Fibroblast of the aortic adventitia (primary cell): ENCODE results near the gene LENG8. TPM values are rescaled to one million over a fixed set of nuclear protein-coding genes. Genes with fewer than 3 reads are reported as not detected.

Source experiments
- DNase-seq: peaks from one replicate; pipeline ENCODE4 v3.0.0-alpha.2; 2010; ENCODE audit warnings: low read depth
- H3K4me3 ChIP-seq: 2 replicates; pipeline ENCODE4 v1.5.1; 2011; ENCODE audit warnings: low read depth, mild to moderate bottlenecking, control low read depth, low read length, moderate library complexity
- total RNA-seq: library from RNA; depleted of rRNA; stranded (reverse); fragments of >200 nt; gene quantifications from 2 replicates; pipeline ENCODE4 v1.2.3, GENCODE V29; 2012; ENCODE audit warnings: low replicate concordance
- TF ChIP-seq, protein P1 (sequence below): IDR thresholded peaks from 2 replicates; pipeline ENCODE4 v1.5.1; 2011; ENCODE audit warnings: mild to moderate bottlenecking, low read length, control low read depth, inconsistent platforms; ENCODE audit not compliant: insufficient read depth

The LENG8 gene
- total RNA-seq, 1 donor: 41.7 TPM

DNA sequence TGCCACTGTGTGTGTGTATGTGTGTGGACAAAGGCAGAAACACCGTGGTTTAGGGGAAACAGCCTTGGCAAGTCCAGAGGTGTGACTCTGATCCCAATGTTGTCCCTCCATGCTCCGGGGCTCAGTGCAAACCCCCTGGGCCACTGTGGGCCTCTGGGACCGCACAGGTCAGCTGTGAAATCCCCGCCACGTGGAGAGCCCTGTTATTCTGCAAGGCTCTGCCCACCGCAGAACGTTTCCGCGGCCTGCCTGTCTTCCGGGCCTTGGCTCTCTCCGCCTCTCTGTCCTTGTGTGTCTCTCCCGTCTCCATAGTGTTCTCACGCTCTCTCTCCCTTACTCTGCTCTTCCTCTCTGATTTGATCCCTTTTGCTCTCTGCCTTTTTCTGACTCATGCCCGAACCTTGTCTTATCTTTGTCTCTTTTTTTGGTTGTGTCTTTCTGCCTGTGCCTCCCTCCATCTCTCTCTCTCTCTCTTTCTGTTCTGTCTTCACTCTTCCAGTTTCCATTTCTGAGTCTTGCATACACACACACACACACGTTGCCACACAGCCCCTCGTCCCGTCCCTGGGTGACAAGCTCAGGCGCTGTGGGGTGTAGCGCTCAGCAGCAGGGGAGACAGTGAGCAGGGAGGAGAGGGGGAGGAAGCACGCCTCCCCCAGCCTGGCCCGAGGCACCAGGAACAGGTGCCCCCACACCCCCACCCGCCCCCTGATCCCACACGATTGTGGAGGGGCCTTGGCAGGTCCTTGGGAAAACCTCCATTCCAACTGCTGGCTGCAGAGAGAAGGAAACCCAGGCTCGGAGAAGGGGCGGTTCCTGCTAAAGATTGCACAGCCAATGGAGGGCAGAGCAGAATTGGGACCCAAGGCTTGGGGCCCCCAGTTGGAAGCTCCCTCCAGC is 30.7 kb upstream of the LENG8 start:
- TF ChIP-seq, protein P1, sequence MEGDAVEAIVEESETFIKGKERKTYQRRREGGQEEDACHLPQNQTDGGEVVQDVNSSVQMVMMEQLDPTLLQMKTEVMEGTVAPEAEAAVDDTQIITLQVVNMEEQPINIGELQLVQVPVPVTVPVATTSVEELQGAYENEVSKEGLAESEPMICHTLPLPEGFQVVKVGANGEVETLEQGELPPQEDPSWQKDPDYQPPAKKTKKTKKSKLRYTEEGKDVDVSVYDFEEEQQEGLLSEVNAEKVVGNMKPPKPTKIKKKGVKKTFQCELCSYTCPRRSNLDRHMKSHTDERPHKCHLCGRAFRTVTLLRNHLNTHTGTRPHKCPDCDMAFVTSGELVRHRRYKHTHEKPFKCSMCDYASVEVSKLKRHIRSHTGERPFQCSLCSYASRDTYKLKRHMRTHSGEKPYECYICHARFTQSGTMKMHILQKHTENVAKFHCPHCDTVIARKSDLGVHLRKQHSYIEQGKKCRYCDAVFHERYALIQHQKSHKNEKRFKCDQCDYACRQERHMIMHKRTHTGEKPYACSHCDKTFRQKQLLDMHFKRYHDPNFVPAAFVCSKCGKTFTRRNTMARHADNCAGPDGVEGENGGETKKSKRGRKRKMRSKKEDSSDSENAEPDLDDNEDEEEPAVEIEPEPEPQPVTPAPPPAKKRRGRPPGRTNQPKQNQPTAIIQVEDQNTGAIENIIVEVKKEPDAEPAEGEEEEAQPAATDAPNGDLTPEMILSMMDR: no peak
- no peak overlapping the region for H3K4me3 ChIP-seq
- DNase-seq: no peak

DNA sequence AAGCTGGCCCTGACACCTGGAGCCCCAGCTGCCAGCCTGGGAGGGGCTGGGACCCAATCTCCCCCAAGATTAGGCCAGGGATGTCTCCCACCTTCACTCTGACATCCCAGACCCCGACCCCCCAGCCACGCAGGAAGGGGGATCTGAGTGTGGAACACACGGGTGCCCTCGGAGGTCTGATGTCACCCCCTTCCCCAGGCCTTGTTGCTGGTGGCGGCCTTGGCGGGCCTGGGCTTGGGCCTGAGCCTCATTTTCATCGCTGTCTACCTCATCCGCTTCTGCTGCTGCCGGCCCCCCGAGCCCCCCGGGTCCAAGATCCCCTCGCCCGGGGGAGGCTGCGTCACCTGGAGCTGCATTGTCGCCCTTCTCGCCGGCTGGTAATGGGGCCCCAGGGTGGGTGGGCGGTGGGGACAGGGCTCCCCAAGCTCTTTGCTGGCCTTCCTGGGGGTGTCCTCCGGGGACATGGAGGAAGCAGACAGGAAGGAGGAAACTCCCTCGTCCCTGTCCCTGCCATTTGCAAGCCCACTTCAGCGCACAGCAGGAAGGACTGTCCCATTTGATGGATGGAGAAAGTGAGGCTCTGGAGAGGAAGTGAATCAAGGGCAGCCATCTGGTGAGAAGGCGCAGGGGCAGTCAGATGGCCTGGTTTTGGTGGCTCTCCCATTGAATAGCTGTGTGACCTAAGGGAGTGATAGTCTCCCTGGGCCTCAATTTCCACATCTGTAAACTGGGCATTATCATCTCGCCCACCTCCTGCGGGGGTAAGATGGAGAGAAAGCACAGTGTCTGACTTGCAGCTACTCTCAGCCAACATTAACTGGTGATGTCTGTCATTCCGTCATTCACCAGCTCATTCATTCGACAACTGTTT is 29.8 kb upstream of the LENG8 start:
- H3K4me3 ChIP-seq: no peak overlapping the region
- TF ChIP-seq, protein P1: no peak
- no peak for DNase-seq

DNA sequence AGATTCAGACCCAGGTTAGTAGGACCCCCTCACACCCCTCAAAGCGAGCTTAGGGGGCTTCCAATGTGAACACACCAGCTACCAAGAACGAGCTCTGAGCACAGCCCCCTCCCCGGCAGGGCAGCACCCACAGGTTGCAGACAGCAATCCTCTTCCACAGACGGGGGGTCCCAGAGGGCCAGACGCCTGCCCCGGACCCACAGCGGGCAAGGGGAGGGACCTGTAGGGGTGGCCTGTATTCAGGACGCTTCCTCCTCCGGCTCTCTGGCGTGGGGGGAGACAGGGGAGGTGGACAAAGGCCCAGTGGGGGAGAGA is 29.0 kb upstream of the LENG8 start:
- DNase-seq: no peak
- no peak overlapping the region for H3K4me3 ChIP-seq
- TF ChIP-seq, protein P1: no peak

DNA sequence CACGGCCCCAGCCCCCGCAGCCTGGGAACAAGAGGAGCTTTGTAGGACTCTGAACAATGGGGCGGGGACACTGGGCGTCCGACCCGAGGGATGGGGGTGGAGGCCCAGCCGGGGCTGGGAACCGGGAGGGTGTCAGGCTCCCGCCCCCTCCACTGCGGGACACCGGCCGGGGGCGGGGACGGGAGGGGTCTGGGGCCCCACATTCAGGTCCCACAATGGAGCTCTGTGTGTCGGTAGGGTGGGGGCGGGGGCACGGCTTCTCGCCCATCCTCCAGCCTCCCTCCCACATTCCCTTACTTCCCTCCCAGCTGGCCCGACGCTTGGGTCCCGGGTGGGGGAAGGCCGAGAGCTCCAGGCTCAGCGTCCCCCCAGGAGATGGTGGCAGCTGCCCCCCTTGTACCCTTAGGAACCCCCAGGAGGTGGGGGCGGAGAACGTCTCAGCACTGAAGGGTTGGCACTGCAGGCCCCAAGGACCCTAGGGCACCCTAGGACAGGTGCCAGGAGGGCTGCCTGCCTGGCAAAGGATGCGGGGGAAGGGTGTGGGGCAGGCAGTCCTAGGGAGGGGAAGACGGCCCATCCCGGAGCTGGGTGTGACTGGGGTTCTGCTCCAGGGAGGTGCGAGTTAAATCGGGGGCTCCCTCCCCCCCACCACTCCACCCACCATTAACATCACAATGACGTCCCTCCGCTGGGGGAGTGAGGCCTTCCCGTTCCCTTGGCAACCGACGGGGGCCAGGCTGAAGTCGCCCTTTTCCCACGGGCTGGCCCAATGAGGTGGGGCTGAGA is 28.4 kb upstream of the LENG8 start:
- H3K4me3 ChIP-seq: no peak overlapping the region
- DNase-seq: no peak
- TF ChIP-seq, protein P1: no peak

DNA sequence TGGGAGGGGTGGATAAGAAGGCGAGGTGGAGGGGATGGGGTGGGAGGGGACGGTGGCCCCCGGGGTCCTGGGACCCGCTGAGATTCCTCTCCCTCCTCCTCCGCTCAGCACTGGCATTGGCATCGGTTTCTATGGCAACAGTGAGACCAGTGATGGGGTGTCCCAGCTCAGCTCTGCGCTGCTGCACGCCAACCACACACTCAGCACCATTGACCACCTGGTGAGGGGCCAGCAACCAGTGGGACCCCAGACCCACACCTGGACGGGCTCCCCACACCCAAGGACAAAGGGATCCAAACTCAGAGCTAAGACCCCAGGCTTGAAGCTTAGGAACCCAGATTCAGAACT is 27.9 kb upstream of the LENG8 start:
- TF ChIP-seq, protein P1: no peak
- H3K4me3 ChIP-seq: no peak overlapping the region
- no peak for DNase-seq

DNA sequence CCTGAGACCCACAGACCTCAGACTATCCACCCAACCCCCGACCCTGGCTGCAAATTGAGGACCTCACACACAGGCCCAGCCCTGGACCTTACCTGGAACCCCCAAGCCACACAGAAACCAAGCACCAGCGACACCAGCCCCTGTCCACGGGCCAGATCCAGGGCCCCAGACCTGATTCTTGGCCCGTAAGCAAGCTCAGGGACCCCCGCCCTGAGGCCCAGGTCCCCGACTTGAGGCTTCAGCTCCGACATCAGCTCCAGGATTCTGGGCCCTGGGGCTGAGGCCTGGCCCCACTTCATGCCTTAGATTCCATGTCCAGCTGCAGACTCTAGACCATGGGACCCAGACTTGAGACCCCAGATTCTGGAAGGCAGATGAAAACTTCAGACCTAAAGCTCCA is 27.5 kb upstream of the LENG8 start:
- H3K4me3 ChIP-seq: no peak overlapping the region
- DNase-seq: no peak
- TF ChIP-seq, protein P1: no peak
